Psoas muscle (tissue), 8 donors: ENCODE data around the gene GYG2. TPM values are rescaled to one million over a fixed set of nuclear protein-coding genes. Genes with fewer than 3 reads are reported as not detected.

ENCODE experiments used
- ATAC-seq, 4 donors: fragments of 200-7000 bp; cut with Tn5 transposase; one replicate each; pipeline ENCODE4 v1.9.1; 2020; ENCODE audit warnings: moderate library complexity in 3 of 4, mild to moderate bottlenecking in 2 of 4
- DNase-seq, 2 donors: peaks; one replicate each; pipeline ENCODE4 v3.0.0-alpha.2; 2020
- H3K27ac ChIP-seq: fragments of 200-600 bp; one replicate; pipeline ENCODE4 v1.8.0; 2022
- H3K27me3 ChIP-seq, 3 donors: fragments of 200-600 bp in 1 of 3; one replicate each; pipeline versions ENCODE4 v1.6.1 to v1.8.0; 2013 to 2022; ENCODE audit warnings: low read length in 2 of 3, mild to moderate bottlenecking in 2 of 3, moderate library complexity in 1 of 3; ENCODE audit not compliant: insufficient read depth in 3 of 3
- H3K36me3 ChIP-seq, 2 donors: fragments of 200-600 bp in 1 of 2; one replicate each; pipeline versions ENCODE4 v1.6.1 to v1.8.0; 2013 to 2022; ENCODE audit warnings: low read depth in 1 of 2, mild to moderate bottlenecking in 1 of 2, moderate library complexity in 1 of 2; ENCODE audit not compliant: insufficient read depth in 1 of 2
- H3K4me1 ChIP-seq: fragments of 200-600 bp; one replicate; pipeline ENCODE4 v1.8.0; 2022
- H3K4me3 ChIP-seq: fragments of 200-600 bp; one replicate; pipeline ENCODE4 v1.8.0; 2022; ENCODE audit warnings: mild to moderate bottlenecking
- H3K9me3 ChIP-seq: fragments of 200-600 bp; one replicate; pipeline ENCODE4 v1.8.0; 2022
- WGBS, 3 donors: extraction: QIAGEN DNeasy Blood & Tissue Kit; methylation state at CpG; one replicate each; pipeline versions ENCODE4 v1.1.6 to v1.1.7; 2013; 5-methylcytosine and 5-hydroxymethylcytosine counted together
- intact Hi-C, 2 donors: fragments of 100-400 bp; cut with DNase I; formaldehyde crosslinking; loops; one replicate each; pipeline versions ENCODE4 v1.11.0 to v1.14.2; 2022
- polyA plus RNA-seq, 3 donors: library from polyadenylated mRNA; stranded (reverse); fragments of 200-250 nt; gene quantifications; one replicate each; pipeline ENCODE4 v1.2.3, GENCODE V29; 2013
- total RNA-seq, 4 donors: library from RNA; stranded (reverse); fragmentation: NEBNext Ultra II Directional in 2 of 4; extraction: Animal tissue kit (Norgen Biotek cat#: 25700) in 2 of 4; gene quantifications; one replicate each; pipeline versions ENCODE4 v1.2.1 to v1.2.4, GENCODE V29; 2021 to 2023
- TF ChIP-seq, protein P1 (sequence below): fragments of 200-600 bp; IDR thresholded peaks from one replicate; pipeline ENCODE4 v1.8.0; 2022; ENCODE audit warnings: antibody characterized with exemption
- donor health status: healthy with polysubstance abuse.
- donor health status: DM: no; HTN: no; CAD: no; lungs with moderate emphysema.
- donor health status: Bipolar disorder and iron deficiency.
- donor health status: healthy.
- donor health status: DM: yes; HTN: yes; CAD: no.
- donor health status: DM: no; HTN: no; CAD: no.
- donor health status: DM: no; HTN: no; CAD: no.
- donor health status: DM: yes; HTN: yes; CAD: no.

GYG2 gene
- total and polyA plus RNA-seq, 7 donors, result 0.09 to 1.1 (median 0.47) TPM; not detected in 1

DNA sequence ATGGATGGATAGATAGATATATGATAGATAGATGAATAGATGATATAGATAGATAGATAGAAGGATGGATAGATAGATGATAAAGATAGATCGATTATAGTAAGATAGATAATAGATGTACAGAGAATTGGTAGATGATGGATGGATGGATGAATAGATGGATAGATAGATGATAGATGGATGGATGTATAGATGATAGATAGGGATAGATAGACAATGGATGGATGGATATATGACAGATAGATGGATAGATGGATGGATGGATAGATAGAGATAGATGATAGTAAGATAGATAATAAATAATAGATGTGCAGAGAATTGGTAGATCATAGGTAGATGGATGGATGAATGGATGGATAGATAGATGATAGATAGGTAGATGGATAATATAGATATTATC, 12.2 kb downstream of the GYG2 start:
- no peak for DNase-seq
- no peak for ATAC-seq
- no peaks in the 10 kb centered on the region for H3K4me1 ChIP-seq
- H3K4me3 ChIP-seq, result no peak overlapping the region
- intact Hi-C loops, result no loop called here
- no peaks in the 10 kb centered on the region for H3K27me3 ChIP-seq
- peaks cover 4% of the 10 kb centered on the region for H3K9me3 ChIP-seq
- H3K27ac ChIP-seq, result no peak overlapping the region
- WGBS, 3 donors, result 89 to 97% (median 95%) methylated on average over 1 of the region's 1 CpG
- H3K36me3 ChIP-seq, result no peaks in the 10 kb centered on the region
- TF ChIP-seq, protein P1, sequence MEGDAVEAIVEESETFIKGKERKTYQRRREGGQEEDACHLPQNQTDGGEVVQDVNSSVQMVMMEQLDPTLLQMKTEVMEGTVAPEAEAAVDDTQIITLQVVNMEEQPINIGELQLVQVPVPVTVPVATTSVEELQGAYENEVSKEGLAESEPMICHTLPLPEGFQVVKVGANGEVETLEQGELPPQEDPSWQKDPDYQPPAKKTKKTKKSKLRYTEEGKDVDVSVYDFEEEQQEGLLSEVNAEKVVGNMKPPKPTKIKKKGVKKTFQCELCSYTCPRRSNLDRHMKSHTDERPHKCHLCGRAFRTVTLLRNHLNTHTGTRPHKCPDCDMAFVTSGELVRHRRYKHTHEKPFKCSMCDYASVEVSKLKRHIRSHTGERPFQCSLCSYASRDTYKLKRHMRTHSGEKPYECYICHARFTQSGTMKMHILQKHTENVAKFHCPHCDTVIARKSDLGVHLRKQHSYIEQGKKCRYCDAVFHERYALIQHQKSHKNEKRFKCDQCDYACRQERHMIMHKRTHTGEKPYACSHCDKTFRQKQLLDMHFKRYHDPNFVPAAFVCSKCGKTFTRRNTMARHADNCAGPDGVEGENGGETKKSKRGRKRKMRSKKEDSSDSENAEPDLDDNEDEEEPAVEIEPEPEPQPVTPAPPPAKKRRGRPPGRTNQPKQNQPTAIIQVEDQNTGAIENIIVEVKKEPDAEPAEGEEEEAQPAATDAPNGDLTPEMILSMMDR, result no peak

DNA sequence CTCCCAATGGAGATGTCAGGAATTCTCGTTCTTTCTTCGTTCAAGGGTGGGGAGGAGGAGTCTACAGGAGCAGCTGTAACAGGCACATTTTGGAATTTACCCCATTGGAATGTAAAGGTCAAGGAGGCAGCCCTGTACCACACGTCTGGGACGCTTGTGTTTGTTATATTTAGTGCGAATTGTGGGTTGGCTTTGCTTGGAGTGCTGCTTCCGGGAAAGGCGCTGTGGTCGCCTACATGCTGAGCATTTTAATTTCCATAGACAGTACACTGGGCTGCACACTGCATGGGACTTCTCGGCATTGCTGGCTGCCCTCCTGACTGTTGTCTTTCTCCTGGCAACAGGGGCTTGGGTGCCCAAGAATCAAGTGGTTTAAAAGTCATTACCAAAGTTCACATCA, 12.8 kb downstream of the GYG2 start:
- intact Hi-C loops, result no loop called here
- WGBS, 3 donors, result 59 to 77% (median 77%) methylated on average over 8 to 9 of the region's 9 CpGs
- H3K9me3 ChIP-seq, result peaks cover 4% of the 10 kb centered on the region
- no peak overlapping the region for H3K4me3 ChIP-seq
- TF ChIP-seq, protein P1, result no peak
- no peaks in the 10 kb centered on the region for H3K36me3 ChIP-seq
- H3K27me3 ChIP-seq, result no peaks in the 10 kb centered on the region
- no peak overlapping the region for H3K27ac ChIP-seq
- DNase-seq (no peak), ATAC-seq (no peak)
- H3K4me1 ChIP-seq, result no peaks in the 10 kb centered on the region

DNA sequence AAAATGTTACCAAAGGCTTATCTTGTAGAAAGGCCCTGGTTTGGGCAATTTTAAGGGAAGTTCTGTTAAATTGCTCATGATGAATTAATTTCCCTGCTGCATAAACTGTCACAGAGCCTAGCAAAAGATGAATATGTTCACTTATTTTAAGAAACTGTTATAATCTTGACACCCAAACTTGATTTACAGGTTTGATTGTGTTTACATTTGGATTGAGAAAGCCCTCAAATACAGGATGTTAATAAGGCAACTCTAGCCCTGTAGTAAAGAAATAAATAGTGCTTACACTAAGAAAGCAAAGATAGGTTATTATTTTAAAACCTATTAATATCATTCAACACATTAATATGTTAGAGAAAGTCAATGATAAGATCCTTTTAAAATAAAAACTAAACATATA, 18.3 kb downstream of the GYG2 start:
- Histone ChIP-seq H3K9me3 (no peaks in the 10 kb centered on the region), H3K27ac (no peak overlapping the region), H3K36me3 (no peaks in the 10 kb centered on the region), H3K4me1 (no peaks in the 10 kb centered on the region), H3K4me3 (no peak overlapping the region), H3K27me3 (no peaks in the 10 kb centered on the region)
- ATAC-seq (no peak), DNase-seq (no peak)
- intact Hi-C loops, result no loop called here
- TF ChIP-seq, protein P1, result no peak

DNA sequence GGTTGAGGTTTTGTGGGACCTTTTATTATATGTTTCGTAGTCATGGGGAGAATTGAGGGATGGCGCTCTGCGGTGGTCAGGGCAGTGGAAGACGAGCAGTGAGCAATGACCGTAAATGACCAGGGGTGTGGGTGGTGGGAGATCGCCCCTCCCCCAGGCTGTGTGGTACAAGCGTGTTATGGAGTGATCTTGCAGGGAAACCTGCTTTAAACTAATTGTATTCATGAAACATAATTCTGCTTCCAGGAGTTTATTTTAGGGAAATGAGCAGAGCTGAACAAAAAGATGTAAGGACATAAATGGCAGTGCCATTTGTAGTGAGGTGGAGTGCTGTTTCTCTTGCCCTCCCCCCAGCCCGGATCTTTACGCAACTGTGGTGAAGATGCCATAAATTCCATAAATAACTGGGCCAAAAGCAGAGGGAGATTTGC, 20.2 kb downstream of the GYG2 start:
- intact Hi-C loops, result no loop called here
- Histone ChIP-seq H3K4me1 (no peaks in the 10 kb centered on the region), H3K4me3 (no peak overlapping the region), H3K27me3 (no peaks in the 10 kb centered on the region), H3K9me3 (no peaks in the 10 kb centered on the region), H3K27ac (no peak overlapping the region), H3K36me3 (no peaks in the 10 kb centered on the region)
- ATAC-seq, result no peak
- DNase-seq, result no peak
- TF ChIP-seq, protein P1, result no peak
- WGBS, 3 donors, result 36 to 49% (median 44%) methylated on average over 9 of the region's 9 CpGs

DNA sequence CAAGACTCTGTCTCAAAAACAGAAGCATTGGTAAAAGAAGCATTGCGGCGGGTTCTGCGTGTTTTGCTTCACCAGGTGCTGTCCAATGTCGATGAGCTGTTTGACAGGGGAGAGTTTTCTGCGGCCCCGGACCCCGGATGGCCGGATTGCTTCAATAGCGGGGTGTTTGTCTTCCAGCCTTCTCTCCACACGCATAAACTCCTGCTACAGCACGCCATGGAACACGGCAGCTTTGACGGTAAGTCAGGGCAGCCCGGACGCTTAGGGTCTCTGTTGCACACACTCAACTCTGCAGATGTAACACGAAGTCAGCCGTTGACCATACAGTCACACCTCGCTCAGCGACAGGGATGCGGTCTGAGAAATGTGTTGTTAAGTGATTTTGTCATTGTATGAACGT, 26.2 kb downstream of the GYG2 start:
- TF ChIP-seq, protein P1, result no peak
- H3K9me3 ChIP-seq, result no peaks in the 10 kb centered on the region
- H3K27me3 ChIP-seq, result no peaks in the 10 kb centered on the region
- WGBS, 3 donors, result 95 to 97% (median 97%) methylated on average over 21 of the region's 21 CpGs
- intact Hi-C loops, result loop anchor here in 1 of 2 donors (1.0 kb wide), 1 partner anchor 32 kb away; no protein-coding TSS in a partner anchor
- no peaks in the 10 kb centered on the region for H3K36me3 ChIP-seq
- no peaks in the 10 kb centered on the region for H3K4me1 ChIP-seq
- H3K4me3 ChIP-seq, result no peak overlapping the region
- H3K27ac ChIP-seq, result no peak overlapping the region
- ATAC-seq (no peak), DNase-seq (no peak)
